IMR-90 (cell line): ENCODE data around the gene NMT1.

Experiments used
- POLR2A ChIP-seq: IDR thresholded peaks from 2 replicates; pipeline ENCODE4 v1.6.1; 2012; ENCODE audit warnings: mild to moderate bottlenecking, low read depth, low read length
- RAD21 ChIP-seq: IDR thresholded peaks from 2 replicates; pipeline ENCODE4 v1.6.1; 2012; ENCODE audit warnings: low read length, improper control_type of control experiment
- RCOR1 ChIP-seq: IDR thresholded peaks from 2 replicates; pipeline ENCODE4 v1.6.1; 2012; ENCODE audit warnings: mild to moderate bottlenecking, low read length, improper control_type of control experiment; ENCODE audit not compliant: insufficient replicate concordance
- TF ChIP-seq, protein P1 (sequence below): conservative IDR thresholded peaks from 2 replicates; pipeline ENCODE4 v1.5.1; 2012; ENCODE audit warnings: mild to moderate bottlenecking, low read depth, low read length, improper control_type of control experiment

DNA sequence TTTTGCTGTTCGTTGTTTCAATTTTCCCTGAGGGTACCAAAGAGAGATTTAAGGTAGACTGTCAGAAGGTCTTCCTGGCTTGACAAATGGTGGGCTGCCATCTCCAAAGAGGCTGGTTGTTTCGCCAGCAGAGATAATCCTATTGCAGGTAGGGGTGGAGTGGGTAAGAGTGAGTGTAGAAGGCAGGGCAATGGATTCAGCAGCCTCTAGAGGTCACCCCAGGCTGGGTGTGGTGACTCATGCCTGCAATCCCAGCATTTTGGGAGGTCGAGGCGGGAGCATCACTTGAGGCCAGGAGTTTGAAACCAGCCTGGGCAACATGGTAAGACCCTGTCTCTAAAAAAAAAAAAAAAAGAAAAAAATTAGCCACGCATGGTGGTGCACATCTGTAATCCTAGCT lies 44.3 kb upstream of the NMT1 start:
- TF ChIP-seq, protein P1, sequence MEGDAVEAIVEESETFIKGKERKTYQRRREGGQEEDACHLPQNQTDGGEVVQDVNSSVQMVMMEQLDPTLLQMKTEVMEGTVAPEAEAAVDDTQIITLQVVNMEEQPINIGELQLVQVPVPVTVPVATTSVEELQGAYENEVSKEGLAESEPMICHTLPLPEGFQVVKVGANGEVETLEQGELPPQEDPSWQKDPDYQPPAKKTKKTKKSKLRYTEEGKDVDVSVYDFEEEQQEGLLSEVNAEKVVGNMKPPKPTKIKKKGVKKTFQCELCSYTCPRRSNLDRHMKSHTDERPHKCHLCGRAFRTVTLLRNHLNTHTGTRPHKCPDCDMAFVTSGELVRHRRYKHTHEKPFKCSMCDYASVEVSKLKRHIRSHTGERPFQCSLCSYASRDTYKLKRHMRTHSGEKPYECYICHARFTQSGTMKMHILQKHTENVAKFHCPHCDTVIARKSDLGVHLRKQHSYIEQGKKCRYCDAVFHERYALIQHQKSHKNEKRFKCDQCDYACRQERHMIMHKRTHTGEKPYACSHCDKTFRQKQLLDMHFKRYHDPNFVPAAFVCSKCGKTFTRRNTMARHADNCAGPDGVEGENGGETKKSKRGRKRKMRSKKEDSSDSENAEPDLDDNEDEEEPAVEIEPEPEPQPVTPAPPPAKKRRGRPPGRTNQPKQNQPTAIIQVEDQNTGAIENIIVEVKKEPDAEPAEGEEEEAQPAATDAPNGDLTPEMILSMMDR: peak; percentile 20; the same call in 1 of the 2 replicates
- TF ChIP-seq RCOR1 (no peak), RAD21 (no peak), POLR2A (no peak)
